Measurements from ENCODE around the gene PLCXD1. TPM values are rescaled to one million over a fixed set of nuclear protein-coding genes. Genes with fewer than 3 reads are reported as not detected.

The PLCXD1 gene
- total RNA-seq, 1 experiment from 2014 or later: 8.7 TPM

DNA sequence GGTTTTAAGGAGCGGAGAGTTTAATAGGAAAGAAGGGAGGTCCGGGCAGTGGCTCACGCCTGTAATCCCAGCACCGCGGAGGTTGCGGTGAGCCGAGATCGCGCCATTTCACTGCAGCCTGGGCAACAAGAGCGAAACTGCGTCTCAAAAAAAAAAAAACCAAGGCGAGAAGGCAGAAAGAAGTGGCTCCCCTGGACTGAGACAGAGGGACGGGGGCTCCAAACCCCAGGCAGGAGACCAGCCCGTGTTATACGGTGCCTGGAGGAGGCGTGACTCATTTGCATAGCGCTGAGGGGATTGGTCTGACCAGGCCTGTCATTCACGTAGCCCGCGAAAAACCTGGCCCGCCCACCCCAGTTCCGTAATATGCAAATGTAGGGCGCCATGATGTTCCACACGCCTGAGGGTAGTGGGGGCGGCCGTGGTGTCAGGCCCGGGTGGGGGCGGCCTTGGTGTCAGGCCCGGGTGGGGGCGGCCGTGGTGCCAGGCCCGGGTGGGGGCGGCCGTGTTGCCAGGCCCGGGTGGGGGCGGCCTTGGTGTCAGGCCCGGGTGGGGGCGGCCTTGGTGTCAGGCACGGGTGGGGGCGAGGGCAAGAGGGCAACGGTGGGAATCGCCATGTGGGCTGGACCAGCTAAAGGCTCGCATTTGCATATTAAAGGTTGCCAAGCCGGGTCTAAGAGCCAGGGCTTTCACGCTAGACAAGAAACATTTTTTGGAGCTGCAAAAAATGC, 2.1 kb downstream of the PLCXD1 start:
- peaks cover 8% of the 10 kb centered on the region; the same call in 1 of the 2 replicates for H3F3A ChIP-seq (ENCODE audit: insufficient read depth, low read depth)
- no peaks in the 10 kb centered on the region for H3K9me2 ChIP-seq (ENCODE audit: insufficient read depth)
- H3K36me3 ChIP-seq (ENCODE audit: low read depth): no peaks in the 10 kb centered on the region
- ChIA-PET CTCF (no interaction called here), POLR2A (ENCODE audit: unreplicated experiment) (no interaction called here)
- H3K9me3 ChIP-seq (ENCODE audit: insufficient read depth, low read depth): no peaks in the 10 kb centered on the region
- peak; percentile 57 to 70 for DNase-seq
- no peak overlapping the region for H3K27ac ChIP-seq
- H4K20me1 ChIP-seq (ENCODE audit: insufficient read depth): no peaks in the 10 kb centered on the region
- intact Hi-C loops (cut with micrococcal nuclease; ENCODE audit: unreplicated experiment): loop anchor here (2.0 kb wide), 1 partner anchor 36 kb away; the partner anchor contains the start of gene GTPBP6
- no peaks in the 10 kb centered on the region for H3K4me1 ChIP-seq (replicated peaks; ENCODE audit: insufficient read depth)
- H3K4me3 ChIP-seq: peak overlapping the region; percentile 72
- BruUV-seq (replicated peaks): no TSS peak
- TF ChIP-seq EZH2 (IDR thresholded peaks at IDR 0.05; ENCODE audit: low read depth): no peak
- TF ChIP-seq CTCF (conservative IDR thresholded peaks at IDR 0.05): no peak
- peak overlapping the region; percentile 76 for H3K4me2 ChIP-seq
- H3K27me3 ChIP-seq (ENCODE audit: insufficient read depth, low read depth): no peaks in the 10 kb centered on the region
- H3K79me2 ChIP-seq (ENCODE audit: low read depth): no peaks in the 10 kb centered on the region
- H2AFZ ChIP-seq: peak overlapping the region; percentile 75; the same call in 1 of the 2 replicates

DNA sequence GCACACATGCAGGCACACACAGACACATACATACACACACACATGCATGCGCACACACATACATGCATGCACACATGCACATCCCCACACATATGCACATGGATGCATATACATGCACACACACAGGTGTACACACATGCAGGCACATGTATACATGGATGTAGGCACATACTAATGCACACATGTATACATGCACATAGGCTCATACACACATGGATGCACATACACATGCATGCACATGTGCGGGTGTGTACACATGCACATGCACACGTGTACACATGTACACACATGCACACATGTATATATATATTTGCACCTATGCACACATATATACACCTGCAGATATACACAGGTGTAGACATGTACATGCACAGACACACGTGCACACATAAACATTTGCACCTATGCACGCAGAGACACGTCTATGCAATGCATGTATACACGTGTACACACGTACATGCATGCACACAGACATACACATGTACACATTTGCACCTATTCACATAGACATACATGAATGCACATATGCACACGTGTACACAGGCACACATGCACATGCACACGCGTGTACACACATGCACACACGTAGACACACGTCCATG, 4.0 kb downstream of the PLCXD1 start:
- CTCF ChIA-PET: no interaction called here
- no peaks in the 10 kb centered on the region for H3K79me2 ChIP-seq (ENCODE audit: low read depth)

GRCh38 chrX:287670-288069, 6.5 kb downstream of the PLCXD1 start:
- no peaks in the 10 kb centered on the region for H3K36me3 ChIP-seq (ENCODE audit: low read depth)
- H3K9me2 ChIP-seq (ENCODE audit: insufficient read depth): no peaks in the 10 kb centered on the region
- ChIA-PET CTCF (no interaction called here), POLR2A (ENCODE audit: unreplicated experiment) (no interaction called here)
- no peaks in the 10 kb centered on the region for H3K9me3 ChIP-seq (ENCODE audit: insufficient read depth, low read depth)
- H4K20me1 ChIP-seq (ENCODE audit: insufficient read depth): no peaks in the 10 kb centered on the region
- TF ChIP-seq EZH2 (IDR thresholded peaks at IDR 0.05; ENCODE audit: low read depth): no peak
- TF ChIP-seq CTCF (conservative IDR thresholded peaks at IDR 0.05): no peak
- H3K4me3 ChIP-seq: no peak overlapping the region
- H3F3A ChIP-seq (ENCODE audit: insufficient read depth, low read depth): peaks cover 8% of the 10 kb centered on the region; the same call in 1 of the 2 replicates
- H3K4me1 ChIP-seq (replicated peaks; ENCODE audit: insufficient read depth): no peaks in the 10 kb centered on the region
- H3K27me3 ChIP-seq (ENCODE audit: insufficient read depth, low read depth): no peaks in the 10 kb centered on the region
- no peak overlapping the region for H2AFZ ChIP-seq
- no peak overlapping the region for H3K27ac ChIP-seq
- H3K4me2 ChIP-seq: no peak overlapping the region
- no TSS peak for BruUV-seq (replicated peaks)
- no peaks in the 10 kb centered on the region for H3K79me2 ChIP-seq (ENCODE audit: low read depth)
- DNase-seq: no peak
- intact Hi-C loops (cut with micrococcal nuclease; ENCODE audit: unreplicated experiment): no loop called here

More for the DNA sequence above, 4.0 kb downstream of the PLCXD1 start:
- H3F3A ChIP-seq (ENCODE audit: insufficient read depth, low read depth): peaks cover 8% of the 10 kb centered on the region; the same call in 1 of the 2 replicates
- TF ChIP-seq EZH2 (IDR thresholded peaks at IDR 0.05; ENCODE audit: low read depth): no peak
- no peak for TF ChIP-seq CTCF (conservative IDR thresholded peaks at IDR 0.05)
- no peaks in the 10 kb centered on the region for H3K9me2 ChIP-seq (ENCODE audit: insufficient read depth)
- no peaks in the 10 kb centered on the region for H3K4me1 ChIP-seq (replicated peaks; ENCODE audit: insufficient read depth)
- H3K4me3 ChIP-seq: no peak overlapping the region
- H3K27ac ChIP-seq: no peak overlapping the region
- H3K4me2 ChIP-seq: no peak overlapping the region
- intact Hi-C loops (cut with micrococcal nuclease; ENCODE audit: unreplicated experiment): no loop called here
- POLR2A ChIA-PET (ENCODE audit: unreplicated experiment): no interaction called here
- DNase-seq: no peak
- no peak overlapping the region for H2AFZ ChIP-seq
- BruUV-seq (replicated peaks): no TSS peak
- H3K27me3 ChIP-seq (ENCODE audit: insufficient read depth, low read depth): no peaks in the 10 kb centered on the region
- no peaks in the 10 kb centered on the region for H3K36me3 ChIP-seq (ENCODE audit: low read depth)
- H4K20me1 ChIP-seq (ENCODE audit: insufficient read depth): no peaks in the 10 kb centered on the region
- no peaks in the 10 kb centered on the region for H3K9me3 ChIP-seq (ENCODE audit: insufficient read depth, low read depth)
